Neural cell (in vitro differentiated cells): ENCODE data around the gene PLEKHA1. TPM values are rescaled to one million over a fixed set of nuclear protein-coding genes. Genes with fewer than 3 reads are reported as not detected.

Experiments
- H2AFZ ChIP-seq: fragments of 200-600, 300-800 bp; sonication (generic), shearing (Covaris generic); 2 replicates; pipeline ENCODE4 v1.6.0; 2014; ENCODE audit warnings: low read depth, mild to moderate bottlenecking, antibody characterized with exemption, low read length, moderate library complexity
- H3F3A ChIP-seq: fragments of 200-600 bp; shearing (Covaris generic); 2 replicates; pipeline ENCODE4 v1.6.1; 2016; ENCODE audit warnings: mild to moderate bottlenecking, moderate library complexity, mixed read lengths, antibody characterized with exemption, low read length; ENCODE audit not compliant: insufficient read depth, poor library complexity, severe bottlenecking
- H3K27ac ChIP-seq: fragments of 200-600, 300-800 bp; sonication (generic), shearing (Covaris generic); 2 replicates; pipeline ENCODE4 v1.5.1; 2014; ENCODE audit warnings: mild to moderate bottlenecking, low read length, moderate library complexity
- H3K27me3 ChIP-seq: fragments of 300-800, 200-600 bp; sonication (generic), shearing (Covaris generic); 2 replicates; pipeline ENCODE4 v1.6.0; 2014; ENCODE audit warnings: mild to moderate bottlenecking, low read depth, low read length, moderate library complexity; ENCODE audit not compliant: insufficient read depth
- H3K36me3 ChIP-seq: fragments of 300-800, 200-600 bp; sonication (generic), shearing (Covaris generic); 2 replicates; pipeline ENCODE4 v1.5.1; 2014; ENCODE audit warnings: mild to moderate bottlenecking, antibody characterized with exemption, low read length, moderate library complexity; ENCODE audit not compliant: insufficient read depth
- H3K4me2 ChIP-seq: fragments of 300-800, 200-600 bp; sonication (generic), shearing (Covaris generic); 2 replicates; pipeline ENCODE4 v1.6.0; 2014; ENCODE audit warnings: mild to moderate bottlenecking, low read length
- H3K4me3 ChIP-seq: fragments of 300-800, 200-600 bp; sonication (generic), shearing (Covaris generic); 2 replicates; pipeline ENCODE4 v1.5.1; 2014; ENCODE audit warnings: mild to moderate bottlenecking, low read length, moderate library complexity
- H3K79me2 ChIP-seq: fragments of 200-600 bp; shearing (Covaris generic); replicated peaks from 2 replicates; pipeline ENCODE4 v1.6.0; 2014; ENCODE audit warnings: mild to moderate bottlenecking, low read length, moderate library complexity; ENCODE audit not compliant: insufficient read depth
- H3K9ac ChIP-seq: fragments of 300-800, 200-600 bp; sonication (generic), shearing (Covaris generic); 2 replicates; pipeline ENCODE4 v1.6.1; 2016; ENCODE audit warnings: mild to moderate bottlenecking, low read length, mixed read lengths
- H3K9me2 ChIP-seq: fragments of 200-600 bp; shearing (Covaris generic); 2 replicates; pipeline ENCODE4 v1.6.1; 2016; ENCODE audit warnings: mild to moderate bottlenecking, low read length, mixed read lengths; ENCODE audit not compliant: insufficient read depth
- H3K9me3 ChIP-seq: fragments of 200-600, 300-800 bp; sonication (generic), shearing (Covaris generic); 2 replicates; pipeline ENCODE4 v1.6.1; 2016; ENCODE audit warnings: mild to moderate bottlenecking, mixed run types, low read length, moderate library complexity, mixed read lengths
- H4K20me1 ChIP-seq: fragments of 200-600 bp; shearing (Covaris generic); 2 replicates; pipeline ENCODE4 v1.6.1; 2016; ENCODE audit warnings: mild to moderate bottlenecking, mixed run types; ENCODE audit not compliant: insufficient read depth
- EP300 ChIP-seq: fragments of 450-650 bp; conservative IDR thresholded peaks from 2 replicates; pipeline ENCODE4 v1.6.1; 2014; ENCODE audit warnings: antibody characterized with exemption, mild to moderate bottlenecking, moderate library complexity; ENCODE audit not compliant: poor library complexity, severe bottlenecking
- EZH2 ChIP-seq: fragments of 200-600, 300-800 bp; shearing (Covaris generic), sonication (generic); IDR thresholded peaks from 2 replicates; pipeline ENCODE4 v1.6.1; 2014; ENCODE audit warnings: antibody characterized with exemption, low read length, borderline replicate concordance, mild to moderate bottlenecking; ENCODE audit not compliant: insufficient read depth, poor library complexity, severe bottlenecking
- MXI1 ChIP-seq: fragments of 450-650 bp; conservative IDR thresholded peaks from 2 replicates; pipeline ENCODE4 v1.6.1; 2014; ENCODE audit warnings: antibody characterized with exemption, mild to moderate bottlenecking; ENCODE audit not compliant: poor library complexity, severe bottlenecking
- POLR2AphosphoS5 ChIP-seq: IDR thresholded peaks from 2 replicates; pipeline ENCODE4 v1.6.1; 2012
- RAD21 ChIP-seq: fragments of 450-650 bp; conservative IDR thresholded peaks from 2 replicates; pipeline ENCODE4 v1.6.1; 2014; ENCODE audit warnings: antibody characterized with exemption, mild to moderate bottlenecking, moderate library complexity
- SMC3 ChIP-seq: fragments of 450-650 bp; conservative IDR thresholded peaks from 2 replicates; pipeline ENCODE4 v1.6.1; 2014; ENCODE audit warnings: antibody characterized with exemption, mild to moderate bottlenecking, moderate library complexity; ENCODE audit not compliant: poor library complexity
- TAF1 ChIP-seq: IDR thresholded peaks from 2 replicates; pipeline ENCODE4 v1.6.1; 2012; ENCODE audit warnings: low read depth
- polyA plus RNA-seq: library from polyadenylated mRNA; depleted of rRNA; stranded (reverse); fragments of >200 nt; gene quantifications from 2 replicates; pipeline ENCODE4 v1.2.3, GENCODE V29; 2014
- TF ChIP-seq, protein P1 (sequence below): fragments of 450-650 bp; IDR thresholded peaks from 2 replicates; pipeline ENCODE4 v1.5.1; 2014; ENCODE audit warnings: antibody characterized with exemption, mild to moderate bottlenecking, moderate library complexity; ENCODE audit not compliant: poor library complexity, severe bottlenecking
- TF ChIP-seq, protein P2 (sequence below): IDR thresholded peaks from 2 replicates; pipeline ENCODE4 v1.6.1; 2012; ENCODE audit warnings: borderline replicate concordance

The PLEKHA1 gene
- polyA plus RNA-seq, 1 donor from 2014 or later, result 91.9 TPM

DNA sequence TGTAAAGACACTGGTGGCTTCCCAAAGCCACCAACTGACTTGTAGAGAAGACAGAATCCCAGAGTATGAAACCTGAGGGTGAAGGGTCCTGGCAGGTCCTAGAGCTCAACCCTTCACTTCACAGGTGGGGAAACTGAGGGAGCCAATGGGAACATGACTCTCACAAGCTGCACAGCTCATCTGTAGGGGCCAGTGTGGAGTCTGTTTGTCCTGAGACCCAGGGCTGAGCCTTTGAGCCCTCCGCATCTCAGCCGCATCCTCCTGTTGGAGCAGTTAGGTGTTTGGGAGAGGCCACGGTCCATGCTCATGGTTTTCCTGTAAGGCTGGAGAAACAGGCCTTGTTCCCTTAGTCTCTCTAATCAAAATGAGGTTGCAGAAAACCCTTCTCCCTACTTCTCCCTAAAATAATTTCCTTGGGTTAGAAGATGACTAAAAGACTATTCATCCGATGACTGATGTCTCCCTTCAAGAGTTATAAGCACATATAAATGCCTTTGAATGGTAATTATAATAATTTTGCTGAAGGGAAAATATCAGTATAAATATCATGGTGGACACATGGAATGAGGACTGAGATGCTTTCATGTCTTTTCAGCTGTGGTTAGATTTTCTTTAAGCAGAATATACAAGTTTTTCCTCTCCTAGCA, 97.1 kb downstream of the PLEKHA1 start:
- H3K36me3 ChIP-seq, result no peaks in the 10 kb centered on the region
- H3K4me3 ChIP-seq, result no peak overlapping the region
- no peak overlapping the region for H3K4me2 ChIP-seq
- no peaks in the 10 kb centered on the region for H3K27me3 ChIP-seq
- no peaks in the 10 kb centered on the region for H3K9me2 ChIP-seq
- no peak overlapping the region for H3K9ac ChIP-seq
- no peak overlapping the region for H2AFZ ChIP-seq
- TF ChIP-seq, protein P1, sequence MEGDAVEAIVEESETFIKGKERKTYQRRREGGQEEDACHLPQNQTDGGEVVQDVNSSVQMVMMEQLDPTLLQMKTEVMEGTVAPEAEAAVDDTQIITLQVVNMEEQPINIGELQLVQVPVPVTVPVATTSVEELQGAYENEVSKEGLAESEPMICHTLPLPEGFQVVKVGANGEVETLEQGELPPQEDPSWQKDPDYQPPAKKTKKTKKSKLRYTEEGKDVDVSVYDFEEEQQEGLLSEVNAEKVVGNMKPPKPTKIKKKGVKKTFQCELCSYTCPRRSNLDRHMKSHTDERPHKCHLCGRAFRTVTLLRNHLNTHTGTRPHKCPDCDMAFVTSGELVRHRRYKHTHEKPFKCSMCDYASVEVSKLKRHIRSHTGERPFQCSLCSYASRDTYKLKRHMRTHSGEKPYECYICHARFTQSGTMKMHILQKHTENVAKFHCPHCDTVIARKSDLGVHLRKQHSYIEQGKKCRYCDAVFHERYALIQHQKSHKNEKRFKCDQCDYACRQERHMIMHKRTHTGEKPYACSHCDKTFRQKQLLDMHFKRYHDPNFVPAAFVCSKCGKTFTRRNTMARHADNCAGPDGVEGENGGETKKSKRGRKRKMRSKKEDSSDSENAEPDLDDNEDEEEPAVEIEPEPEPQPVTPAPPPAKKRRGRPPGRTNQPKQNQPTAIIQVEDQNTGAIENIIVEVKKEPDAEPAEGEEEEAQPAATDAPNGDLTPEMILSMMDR, result no peak
- TF ChIP-seq SMC3, result no peak
- TF ChIP-seq TAF1, result no peak
- no peak for TF ChIP-seq MXI1
- no peaks in the 10 kb centered on the region for H4K20me1 ChIP-seq
- H3K9me3 ChIP-seq, result no peaks in the 10 kb centered on the region
- no peaks in the 10 kb centered on the region for H3K79me2 ChIP-seq
- no peaks in the 10 kb centered on the region for H3F3A ChIP-seq
- H3K27ac ChIP-seq, result no peak overlapping the region

DNA sequence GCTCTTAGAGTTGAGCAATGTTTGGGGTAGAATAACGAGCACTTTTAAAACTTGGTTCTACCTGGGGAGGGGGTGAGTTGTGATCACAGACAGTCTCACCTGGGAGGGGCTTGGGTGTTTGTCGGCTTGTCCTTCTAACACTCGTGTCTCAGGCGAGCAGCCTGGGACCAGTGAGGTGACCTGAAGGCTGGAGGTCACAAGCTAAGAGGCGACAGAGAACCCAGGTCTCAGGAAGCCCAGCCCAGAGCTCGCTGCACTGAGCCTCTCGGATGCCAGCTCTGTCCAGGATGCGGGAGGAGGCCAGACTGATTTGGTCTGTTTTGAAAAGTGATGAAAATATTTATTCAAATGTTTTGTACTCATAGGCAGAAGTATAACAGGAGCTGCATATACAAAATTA, 98.6 kb downstream of the PLEKHA1 start:
- TF ChIP-seq POLR2AphosphoS5, result no peak
- TF ChIP-seq EZH2, result no peak
- TF ChIP-seq SMC3, result no peak
- no peak for TF ChIP-seq EP300
- no peak for TF ChIP-seq TAF1
- TF ChIP-seq, protein P1, result no peak
- no peak for TF ChIP-seq RAD21
- TF ChIP-seq MXI1, result no peak
- TF ChIP-seq, protein P2, sequence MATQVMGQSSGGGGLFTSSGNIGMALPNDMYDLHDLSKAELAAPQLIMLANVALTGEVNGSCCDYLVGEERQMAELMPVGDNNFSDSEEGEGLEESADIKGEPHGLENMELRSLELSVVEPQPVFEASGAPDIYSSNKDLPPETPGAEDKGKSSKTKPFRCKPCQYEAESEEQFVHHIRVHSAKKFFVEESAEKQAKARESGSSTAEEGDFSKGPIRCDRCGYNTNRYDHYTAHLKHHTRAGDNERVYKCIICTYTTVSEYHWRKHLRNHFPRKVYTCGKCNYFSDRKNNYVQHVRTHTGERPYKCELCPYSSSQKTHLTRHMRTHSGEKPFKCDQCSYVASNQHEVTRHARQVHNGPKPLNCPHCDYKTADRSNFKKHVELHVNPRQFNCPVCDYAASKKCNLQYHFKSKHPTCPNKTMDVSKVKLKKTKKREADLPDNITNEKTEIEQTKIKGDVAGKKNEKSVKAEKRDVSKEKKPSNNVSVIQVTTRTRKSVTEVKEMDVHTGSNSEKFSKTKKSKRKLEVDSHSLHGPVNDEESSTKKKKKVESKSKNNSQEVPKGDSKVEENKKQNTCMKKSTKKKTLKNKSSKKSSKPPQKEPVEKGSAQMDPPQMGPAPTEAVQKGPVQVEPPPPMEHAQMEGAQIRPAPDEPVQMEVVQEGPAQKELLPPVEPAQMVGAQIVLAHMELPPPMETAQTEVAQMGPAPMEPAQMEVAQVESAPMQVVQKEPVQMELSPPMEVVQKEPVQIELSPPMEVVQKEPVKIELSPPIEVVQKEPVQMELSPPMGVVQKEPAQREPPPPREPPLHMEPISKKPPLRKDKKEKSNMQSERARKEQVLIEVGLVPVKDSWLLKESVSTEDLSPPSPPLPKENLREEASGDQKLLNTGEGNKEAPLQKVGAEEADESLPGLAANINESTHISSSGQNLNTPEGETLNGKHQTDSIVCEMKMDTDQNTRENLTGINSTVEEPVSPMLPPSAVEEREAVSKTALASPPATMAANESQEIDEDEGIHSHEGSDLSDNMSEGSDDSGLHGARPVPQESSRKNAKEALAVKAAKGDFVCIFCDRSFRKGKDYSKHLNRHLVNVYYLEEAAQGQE, result no peak
- H3F3A ChIP-seq, result no peaks in the 10 kb centered on the region
- no peak overlapping the region for H2AFZ ChIP-seq
- H3K4me3 ChIP-seq, result no peak overlapping the region
- no peak overlapping the region for H3K27ac ChIP-seq
- no peaks in the 10 kb centered on the region for H3K36me3 ChIP-seq
- H3K4me2 ChIP-seq, result no peak overlapping the region
- no peaks in the 10 kb centered on the region for H3K27me3 ChIP-seq
- H4K20me1 ChIP-seq, result no peaks in the 10 kb centered on the region
- H3K9me2 ChIP-seq, result no peaks in the 10 kb centered on the region
- no peak overlapping the region for H3K9ac ChIP-seq
- no peaks in the 10 kb centered on the region for H3K79me2 ChIP-seq
- H3K9me3 ChIP-seq, result no peaks in the 10 kb centered on the region
